HG02678 (cell line): ENCODE results near the gene PAPPA.

Source experiments
- ATAC-seq: cut with Tn5 transposase; IDR thresholded peaks from one replicate; pipeline ENCODE4 v1.9.1; 2021; ENCODE audit warnings: mild to moderate bottlenecking, moderate library complexity; ENCODE audit not compliant: unreplicated experiment

Gene PAPPA

GRCh38 chr9:116213693-116214047 is 60.1 kb downstream of the PAPPA start:
- no peak for ATAC-seq

DNA sequence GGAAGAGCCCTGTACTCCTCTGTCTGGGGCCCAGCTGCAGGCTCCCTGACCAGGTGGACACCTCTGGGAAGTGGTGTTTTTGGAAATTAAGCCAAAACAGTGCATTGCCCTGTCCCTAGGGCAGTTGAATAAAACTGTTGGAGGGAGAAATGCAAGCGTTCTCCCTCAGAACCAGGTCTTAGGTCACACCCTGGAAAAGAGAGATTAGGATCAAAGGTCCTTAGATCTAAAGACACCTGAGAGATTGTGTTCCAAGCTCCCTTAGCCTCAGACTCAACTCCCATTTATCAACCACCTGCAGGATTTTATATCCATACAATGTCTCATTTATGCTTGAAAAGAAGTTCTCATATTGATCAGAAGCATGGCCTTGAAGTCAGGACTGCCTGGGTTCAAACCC is 64.8 kb downstream of the PAPPA start:
- no peak for ATAC-seq

- no peak for ATAC-seq
Measured at GRCh38 chr9:116219686-116220085, 66.1 kb downstream of the PAPPA start.

DNA sequence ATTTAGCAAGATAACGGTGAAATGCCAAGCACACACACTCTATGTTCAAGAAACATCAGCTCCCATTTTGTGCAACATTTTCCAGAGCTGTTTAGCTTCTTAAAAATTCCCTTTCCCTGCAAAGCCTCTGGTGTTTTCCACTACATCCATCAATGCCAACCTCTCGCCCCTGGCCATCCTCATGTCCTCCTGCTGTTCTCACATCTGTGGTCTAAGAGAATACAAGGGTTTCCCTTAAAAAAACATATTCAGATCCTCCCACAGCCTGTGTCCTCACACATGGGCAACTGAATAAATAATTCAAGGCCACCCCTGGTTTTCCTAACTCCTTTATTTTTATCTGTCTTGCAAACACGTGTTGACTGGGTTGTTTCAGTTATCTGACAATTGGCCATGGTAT is 70.3 kb downstream of the PAPPA start:
- no peak for ATAC-seq

- no peak for ATAC-seq
Measured at GRCh38 chr9:116230051-116230632, 76.6 kb downstream of the PAPPA start.

- ATAC-seq, result no peak
Measured at GRCh38 chr9:116232424-116233159, 79.0 kb downstream of the PAPPA start.

- ATAC-seq, result no peak
Measured at GRCh38 chr9:116233160-116233530, 79.6 kb downstream of the PAPPA start.

DNA sequence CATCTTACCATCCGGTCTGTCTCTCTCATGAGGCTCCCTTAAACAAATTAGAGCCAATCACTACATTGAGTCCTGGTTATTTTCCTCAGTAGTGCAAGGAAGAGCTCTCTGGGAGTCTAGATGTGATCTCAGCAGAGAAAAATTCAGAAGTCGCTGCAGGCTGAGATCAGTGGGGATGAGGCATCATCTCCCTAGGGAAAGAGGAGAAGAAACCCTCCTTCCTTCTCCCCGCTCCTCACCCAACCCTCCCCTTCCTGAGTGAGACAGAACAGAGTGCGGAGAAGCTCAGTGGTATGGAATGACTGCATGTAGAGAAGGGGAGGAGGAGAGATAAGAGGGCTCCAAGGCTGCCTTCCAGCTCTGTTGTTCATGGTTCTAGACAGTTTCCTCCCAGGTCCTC is 80.5 kb downstream of the PAPPA start:
- no peak for ATAC-seq

- no peak for ATAC-seq
Measured at GRCh38 chr9:116236979-116237378, 83.4 kb downstream of the PAPPA start.

GRCh38 chr9:116237456-116237855 is 83.9 kb downstream of the PAPPA start:
- no peak for ATAC-seq

GRCh38 chr9:116238225-116238624 is 84.6 kb downstream of the PAPPA start:
- no peak for ATAC-seq

- ATAC-seq, result no peak
Measured at GRCh38 chr9:116238776-116239340, 85.3 kb downstream of the PAPPA start.

GRCh38 chr9:116243708-116244107 is 90.1 kb downstream of the PAPPA start:
- ATAC-seq, result no peak

DNA sequence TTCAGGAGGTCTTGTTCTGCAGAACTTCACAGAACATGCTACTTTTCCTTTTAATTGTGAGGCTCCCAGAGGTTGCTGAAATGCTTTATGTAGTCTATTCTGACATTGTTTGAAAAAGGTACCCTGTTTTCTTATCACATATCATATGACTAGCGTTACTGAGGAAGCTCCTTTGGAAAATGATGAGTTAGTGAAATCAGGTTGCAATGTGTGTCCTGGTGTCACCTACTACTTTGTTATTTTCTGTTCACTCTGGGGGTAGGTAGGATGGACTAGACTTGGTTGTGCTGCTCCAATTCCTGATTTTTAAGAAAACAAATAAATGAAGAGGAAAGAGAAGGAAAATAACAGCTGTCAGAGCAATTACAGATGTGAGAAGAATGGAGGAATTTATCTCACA is 93.7 kb downstream of the PAPPA start:
- ATAC-seq, result no peak

DNA sequence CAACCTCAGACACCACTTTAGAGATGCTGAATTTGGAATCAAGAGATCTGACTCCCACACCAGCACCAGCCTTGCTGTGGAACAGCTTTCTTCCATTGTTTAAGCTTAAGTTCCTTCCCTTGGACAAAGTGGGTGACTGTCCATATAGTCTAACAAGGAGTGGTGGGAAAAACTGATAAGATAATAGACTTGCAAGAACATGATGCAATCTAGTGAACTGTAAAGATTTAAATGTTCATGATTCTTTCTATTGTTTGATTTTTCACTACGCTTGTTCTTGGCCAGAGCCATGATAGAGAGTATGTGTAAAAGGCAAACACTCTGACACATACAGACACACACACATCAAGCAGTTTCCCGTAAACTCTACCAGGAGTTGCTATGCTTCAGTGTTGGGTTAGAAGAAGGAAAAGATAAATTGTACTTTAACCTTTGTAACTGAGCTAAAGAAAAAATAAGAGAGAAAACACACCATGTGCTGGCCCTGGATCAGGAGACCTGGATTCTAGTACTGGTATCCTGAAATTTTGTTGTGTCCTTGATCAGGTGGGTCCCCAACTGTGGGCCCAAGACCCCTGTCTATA is 94.3 kb downstream of the PAPPA start:
- ATAC-seq, result no peak

DNA sequence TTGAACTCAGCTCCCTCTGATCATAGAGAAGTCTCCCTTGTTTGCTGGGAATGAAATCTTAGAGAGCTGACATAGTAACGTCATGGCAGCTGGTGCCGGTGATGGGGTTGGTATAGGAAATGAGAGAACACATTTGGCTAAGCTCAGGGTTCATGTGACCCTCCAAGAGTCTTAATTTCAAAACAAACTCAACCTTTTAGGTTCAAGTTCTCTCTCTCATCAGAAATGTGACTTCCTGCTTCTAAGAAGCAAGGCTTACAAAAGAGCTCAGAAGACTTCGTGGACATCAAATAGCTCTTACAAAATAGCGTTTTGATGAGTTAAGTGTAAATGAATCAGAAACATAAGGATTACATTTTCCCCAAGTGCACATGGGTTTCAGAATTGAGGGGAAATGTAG is 97.3 kb downstream of the PAPPA start:
- no peak for ATAC-seq

- no peak for ATAC-seq
Measured at GRCh38 chr9:116251366-116251765, 97.8 kb downstream of the PAPPA start.

- ATAC-seq, result no peak
Measured at GRCh38 chr9:116260531-116260930, 106.9 kb downstream of the PAPPA start.

DNA sequence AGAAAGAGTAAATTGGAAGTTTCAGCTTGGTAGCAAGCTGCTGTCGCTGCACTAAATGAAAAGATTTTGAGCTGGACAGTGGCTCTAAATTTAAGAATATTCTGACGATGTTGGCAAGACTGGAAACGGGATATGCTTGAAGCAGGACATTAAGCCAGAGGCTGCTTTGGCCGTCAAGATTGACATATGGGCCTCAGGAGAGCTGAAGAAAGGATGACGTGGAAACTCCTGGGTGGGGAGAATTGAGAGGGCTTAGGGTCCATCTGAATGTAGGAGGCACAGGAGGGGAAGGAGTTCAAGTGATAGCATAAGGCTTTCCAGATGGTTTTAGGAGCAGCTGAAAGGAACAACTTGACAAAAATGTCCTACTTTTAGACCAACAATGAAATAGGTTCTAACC is 108.9 kb downstream of the PAPPA start:
- no peak for ATAC-seq

DNA sequence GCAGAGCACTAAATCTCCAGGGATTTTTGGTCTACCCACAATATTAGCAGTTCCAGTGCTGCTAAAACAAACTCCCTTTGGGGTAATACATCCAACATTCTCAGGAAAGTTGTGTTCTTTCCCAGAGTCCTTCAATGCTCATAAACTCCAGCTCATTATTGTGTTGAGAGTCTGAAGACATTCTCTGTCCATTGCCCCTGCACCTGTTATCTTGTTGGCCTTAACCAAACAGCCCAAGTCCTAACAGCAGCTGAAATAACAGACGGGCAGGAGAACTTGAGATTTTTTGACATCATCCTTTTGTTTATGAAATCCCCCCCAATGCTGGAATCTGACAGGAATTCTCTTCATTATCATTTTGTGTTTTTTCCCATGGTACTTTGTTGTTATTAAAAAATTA is 110.8 kb downstream of the PAPPA start:
- ATAC-seq, result no peak

- no peak for ATAC-seq
Measured at GRCh38 chr9:116267021-116267420, 113.4 kb downstream of the PAPPA start.

DNA sequence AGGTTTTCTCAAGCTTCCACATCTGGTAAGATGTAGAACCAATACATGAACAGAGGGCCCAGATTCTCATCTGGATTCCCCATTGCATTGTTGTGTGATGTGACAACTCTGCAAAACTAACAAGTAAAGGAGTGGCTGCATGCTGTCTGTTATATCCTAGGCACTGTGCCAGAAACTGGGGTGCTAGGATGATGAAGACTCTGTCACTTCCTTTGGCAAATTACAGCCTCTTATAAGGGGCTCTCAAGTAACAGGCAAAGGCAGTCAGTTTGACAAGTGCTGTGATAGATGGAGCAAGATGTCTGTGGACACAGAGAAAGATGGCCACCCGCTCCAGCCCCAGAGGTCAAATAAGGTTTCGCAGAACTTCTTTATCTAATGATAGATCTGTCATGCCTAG is 115.7 kb downstream of the PAPPA start:
- no peak for ATAC-seq
